GM18907 (cell line): ENCODE data around the gene VPS16.

Experiments used
- ATAC-seq: cut with Tn5 transposase; IDR thresholded peaks from one replicate; pipeline ENCODE4 v1.9.1; 2021; ENCODE audit warnings: mild to moderate bottlenecking, moderate library complexity; ENCODE audit not compliant: unreplicated experiment

VPS16 gene

DNA sequence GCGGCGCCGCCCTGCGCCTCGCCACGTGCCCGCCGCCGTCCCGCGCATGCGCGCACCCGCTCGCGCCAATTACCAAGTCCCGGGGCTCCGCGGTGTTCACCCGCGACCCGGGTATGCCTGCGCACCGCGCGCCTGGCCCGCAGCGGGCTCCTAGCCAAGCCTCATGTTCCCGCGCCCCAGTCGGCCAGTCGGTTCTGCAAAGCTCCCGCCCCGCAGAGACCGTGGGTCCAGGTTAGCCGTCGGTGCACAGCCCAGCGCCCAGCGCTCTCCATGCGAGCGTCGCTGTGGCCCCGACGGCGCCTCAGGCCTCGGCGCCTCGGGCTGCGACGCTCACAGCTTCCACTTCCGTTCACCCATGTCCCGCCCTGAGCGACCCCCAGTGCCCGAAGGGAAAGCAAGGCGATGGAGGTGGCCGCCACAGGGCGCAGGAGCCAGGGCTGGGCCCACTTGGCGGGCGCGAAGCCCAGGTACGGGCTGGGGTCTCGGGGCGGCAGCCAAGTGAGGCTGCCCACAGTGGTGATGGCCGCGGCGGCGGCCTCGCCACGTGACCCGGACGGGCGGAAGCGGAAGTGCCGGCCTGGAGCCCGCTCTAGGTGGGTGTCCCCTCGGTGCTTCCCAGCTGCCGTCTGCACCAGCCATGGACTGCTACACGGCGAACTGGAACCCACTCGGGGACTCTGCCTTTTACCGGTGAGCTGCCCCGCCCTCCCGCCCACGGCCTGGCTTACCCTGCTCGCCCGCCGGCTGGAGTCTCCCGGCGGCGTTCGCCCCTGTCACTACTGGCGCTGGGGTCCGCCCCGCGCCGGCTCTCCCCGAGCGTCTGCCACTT, at the start of gene VPS16, which contains the start of gene PCED1A:
TSS of gene VPS16 (plus strand) at position 608 of the 829 bp plus-strand sequence. CDS start at position 638, 30 bp downstream.
TSS of gene PCED1A (minus strand) at position 518 of the 829 bp plus-strand sequence. CDS start 743 bp downstream, outside the sequence.
- ATAC-seq: peak; percentile 91

DNA sequence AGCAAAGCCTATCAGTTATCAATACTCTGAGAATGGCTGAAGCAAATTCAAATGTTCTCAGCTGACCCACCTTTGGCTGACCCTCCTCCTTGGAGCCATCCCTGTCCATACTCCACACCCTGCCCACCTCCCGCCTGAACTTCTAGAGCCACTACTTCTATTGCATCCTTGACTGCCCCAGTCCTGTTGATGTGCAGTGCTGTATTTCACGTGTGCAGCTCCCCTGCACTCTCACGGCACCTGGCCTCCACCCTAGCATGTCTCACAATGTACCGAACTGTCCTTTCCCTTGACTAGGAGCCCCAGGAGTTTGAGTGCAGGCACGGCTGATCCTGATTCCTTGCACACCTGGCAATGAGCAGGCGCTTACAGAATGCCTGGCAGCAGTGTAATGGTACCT, 47.1 kb upstream of the VPS16 start:
- ATAC-seq: no peak

DNA sequence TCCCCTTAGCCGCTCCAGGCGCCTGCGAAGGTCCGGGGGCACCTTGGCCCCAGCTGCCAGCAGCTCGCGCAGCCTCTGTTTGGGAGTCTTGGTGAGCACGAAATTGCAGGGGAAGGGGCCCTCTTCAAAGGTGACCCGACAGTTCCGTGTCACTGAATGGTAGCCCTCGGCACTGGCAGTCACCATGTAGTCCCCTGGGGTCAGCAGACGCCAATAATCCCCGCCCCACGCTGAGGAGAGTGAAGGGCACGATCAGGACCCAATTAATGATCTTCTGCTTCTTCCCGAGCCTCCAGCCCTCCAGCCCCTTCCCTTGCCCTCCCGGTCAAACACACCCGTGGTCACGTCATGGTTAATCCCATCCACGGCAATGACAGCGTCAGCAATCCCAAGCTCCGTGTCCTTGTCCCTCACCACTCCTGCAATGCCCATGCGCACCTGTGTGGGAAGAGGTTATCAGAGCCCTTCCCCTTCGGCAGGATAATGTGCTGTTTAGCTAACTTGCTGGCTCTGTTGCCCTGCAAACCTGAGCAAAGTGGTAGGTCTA, 46.3 kb upstream of the VPS16 start:
- no peak for ATAC-seq

DNA sequence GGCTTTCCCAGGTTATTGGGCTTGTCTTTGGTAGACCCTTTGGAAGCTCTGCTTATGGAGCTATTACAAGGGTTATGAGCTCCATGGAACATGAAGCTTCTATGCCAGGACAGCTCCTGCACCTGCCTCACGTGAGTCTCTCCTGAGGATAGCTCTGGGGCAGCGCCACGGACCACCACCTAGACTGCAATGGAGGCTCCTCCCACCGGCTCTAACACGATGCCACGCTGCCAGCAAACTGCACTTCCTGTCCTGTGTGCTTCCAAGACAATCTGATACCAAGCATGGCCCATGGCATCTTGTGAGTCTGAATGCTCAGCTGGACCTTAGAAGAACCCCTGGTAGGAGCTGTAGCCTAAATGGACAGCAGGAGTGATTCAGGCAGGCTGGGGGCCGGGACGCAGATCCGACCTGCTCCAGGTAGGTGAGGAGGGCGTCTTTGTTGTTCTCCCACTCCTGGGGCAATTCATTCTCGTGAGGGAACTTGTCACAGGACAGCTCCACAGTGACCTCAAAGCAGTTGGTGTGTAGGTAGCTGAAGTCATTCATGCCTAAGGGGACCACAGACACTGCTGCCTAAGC, 45.6 kb upstream of the VPS16 start:
- no peak for ATAC-seq

DNA sequence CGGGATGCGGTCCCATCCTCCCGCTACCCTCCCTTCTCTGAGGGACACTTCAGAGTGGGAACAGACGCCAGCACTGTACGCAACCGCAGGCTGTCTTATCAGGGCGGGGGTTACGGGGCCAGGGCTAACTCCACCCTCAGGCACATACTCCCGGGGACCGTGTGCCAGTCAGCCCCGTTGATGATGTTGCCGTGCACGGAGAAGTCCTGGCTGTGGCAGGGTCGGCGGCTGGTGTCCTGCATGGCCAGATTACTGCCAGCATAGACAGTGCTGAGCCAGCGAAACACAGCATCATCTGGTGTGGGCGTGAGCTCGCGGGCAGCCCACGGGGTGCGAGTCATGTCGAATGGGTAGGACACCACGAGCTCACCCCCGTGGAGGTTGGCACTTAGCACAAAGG, 45.1 kb upstream of the VPS16 start:
- no peak for ATAC-seq

DNA sequence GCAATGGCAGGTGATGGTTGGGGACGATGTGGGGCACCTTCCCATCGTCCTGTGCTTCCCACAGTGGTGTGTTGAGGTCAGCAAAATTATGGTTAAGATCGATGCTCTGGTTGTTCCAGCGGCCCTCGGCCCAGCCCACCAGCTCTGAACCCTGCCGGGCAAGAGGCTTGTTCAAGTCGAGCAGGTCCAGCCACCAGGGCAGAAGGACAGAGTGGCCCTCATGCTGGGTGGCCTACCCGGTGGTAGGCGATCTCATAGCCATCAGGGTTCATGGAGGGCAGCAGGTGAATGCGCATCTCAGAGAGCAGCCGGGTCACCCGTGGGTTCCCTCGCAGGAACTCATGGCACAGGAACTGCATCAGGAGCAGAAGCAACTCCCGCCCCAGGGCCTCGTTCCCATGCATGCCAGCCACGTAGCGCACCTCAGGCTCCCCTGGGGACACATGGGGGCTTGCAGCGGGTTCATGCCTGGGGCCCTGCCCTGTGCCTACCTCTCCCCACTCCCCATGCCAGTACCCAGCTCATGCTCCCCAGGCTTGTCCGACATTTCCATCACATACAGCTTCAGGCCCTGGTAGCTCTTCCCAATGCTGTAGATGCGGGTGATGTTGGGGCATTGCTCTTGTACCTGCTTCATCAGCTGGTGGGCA, 44.4 kb upstream of the VPS16 start:
- no peak for ATAC-seq

DNA sequence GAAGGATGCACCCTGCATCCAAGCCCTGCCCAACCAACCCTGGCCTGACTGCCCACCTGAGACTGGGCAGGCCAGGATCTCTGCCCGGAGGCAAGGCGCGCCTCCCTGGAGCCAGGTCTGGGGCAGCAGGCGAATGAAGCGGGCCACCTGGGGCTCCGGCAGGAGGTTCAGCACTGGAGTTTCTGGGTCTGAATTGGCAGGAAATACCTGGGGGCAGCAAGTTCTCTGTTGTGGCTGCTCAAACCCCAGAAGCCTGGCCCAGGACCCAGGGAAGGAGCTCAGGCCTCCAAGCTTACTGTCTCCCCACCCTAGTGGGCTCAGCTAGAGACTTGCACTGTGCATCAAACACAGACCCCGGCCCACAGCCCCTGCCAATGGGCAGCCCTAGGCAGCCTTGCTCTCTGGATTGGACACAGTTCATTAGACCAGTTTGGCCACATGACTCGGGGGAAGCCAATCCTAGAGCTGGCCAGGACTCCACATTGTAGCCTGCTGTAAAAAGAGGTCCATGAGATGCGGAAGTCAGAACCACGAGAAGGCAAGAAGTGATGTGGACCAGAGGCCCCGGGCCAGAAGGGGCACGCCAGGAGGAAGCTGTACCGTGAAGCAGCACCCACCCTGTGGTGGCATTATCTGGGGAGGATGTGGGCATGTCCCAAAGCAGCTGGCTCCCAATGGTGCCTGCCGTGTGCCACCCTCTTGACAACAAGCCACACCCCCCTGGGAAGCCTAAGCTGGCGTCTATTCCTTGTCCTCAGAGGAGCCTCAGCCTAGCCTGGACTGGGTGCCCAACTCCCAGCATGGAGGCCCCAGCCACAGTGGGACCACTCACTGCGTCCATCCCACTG, 43.2 kb upstream of the VPS16 start:
- ATAC-seq: no peak

DNA sequence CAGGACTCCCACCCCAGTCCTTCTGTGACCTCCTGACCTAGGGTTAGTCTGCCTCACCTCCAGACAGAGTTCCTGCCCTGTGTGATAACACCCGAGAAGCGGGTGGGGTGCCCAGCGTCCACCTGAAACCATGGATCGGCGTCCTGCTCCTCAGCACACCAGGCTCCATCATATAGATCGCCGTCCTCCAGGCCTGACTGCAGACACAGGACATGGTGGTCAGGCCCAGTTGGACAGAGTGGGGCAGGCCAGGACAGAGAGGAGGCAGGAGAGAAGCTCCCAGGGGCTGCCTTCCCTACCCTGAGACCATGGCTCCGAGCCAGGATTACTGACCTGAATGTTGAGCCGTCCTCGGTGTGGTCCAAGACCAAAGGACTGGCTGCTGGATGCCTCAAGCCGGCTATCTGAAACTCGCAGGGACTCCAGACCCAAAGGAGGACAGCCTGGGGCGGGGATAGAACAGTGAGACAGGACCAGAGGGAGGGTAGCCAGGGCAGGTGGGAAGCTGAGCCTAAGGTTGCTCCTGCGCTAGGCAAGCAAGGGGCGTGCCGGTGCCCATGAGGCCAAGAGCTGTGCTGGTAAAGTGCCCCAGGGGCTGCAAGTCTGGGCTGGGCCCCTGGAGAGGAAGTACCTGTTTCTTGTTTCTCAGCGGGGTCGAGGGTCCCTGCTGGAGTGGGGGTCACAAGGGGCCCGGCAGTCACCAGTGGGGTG, 42.3 kb upstream of the VPS16 start:
- ATAC-seq: no peak

DNA sequence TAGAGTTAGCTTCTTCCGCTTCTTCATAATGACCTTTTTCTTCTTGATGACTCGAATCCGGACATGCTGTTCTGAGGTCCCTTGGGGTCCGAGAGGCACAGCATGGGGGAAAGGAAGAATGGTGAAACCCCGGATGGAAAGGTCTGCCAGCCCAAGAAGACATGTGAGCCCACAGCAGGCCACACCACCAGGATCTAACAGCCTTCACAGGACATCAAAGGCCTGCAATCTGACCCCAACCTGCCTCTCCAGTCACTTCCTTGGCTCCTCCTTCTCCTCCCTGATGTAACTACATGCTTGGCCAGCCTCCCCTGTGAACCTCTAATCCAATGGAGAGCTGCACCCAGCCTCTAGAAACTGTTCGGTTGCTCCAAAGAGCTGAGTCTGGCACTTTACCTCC, 41.7 kb upstream of the VPS16 start:
- ATAC-seq: no peak

DNA sequence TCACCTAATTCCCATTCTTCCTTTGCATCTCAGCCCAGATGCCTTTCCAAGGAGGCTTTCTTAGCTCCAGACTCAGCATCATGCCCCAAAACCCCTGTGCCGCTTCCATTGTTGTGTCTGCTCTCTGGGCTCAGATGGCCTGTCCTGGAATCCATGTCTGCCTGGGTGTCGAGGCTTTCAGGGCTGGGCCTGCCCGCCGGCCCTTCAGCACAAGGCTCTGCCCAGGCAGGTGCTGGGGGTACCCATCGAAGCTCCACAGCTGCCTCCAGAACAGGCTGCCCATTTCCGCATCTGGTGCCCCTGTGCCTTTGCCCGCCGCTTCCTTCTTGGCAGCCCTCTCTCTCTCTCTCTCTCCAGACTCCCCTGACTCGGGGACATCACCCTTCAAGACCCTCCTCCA, 41.3 kb upstream of the VPS16 start:
- no peak for ATAC-seq

DNA sequence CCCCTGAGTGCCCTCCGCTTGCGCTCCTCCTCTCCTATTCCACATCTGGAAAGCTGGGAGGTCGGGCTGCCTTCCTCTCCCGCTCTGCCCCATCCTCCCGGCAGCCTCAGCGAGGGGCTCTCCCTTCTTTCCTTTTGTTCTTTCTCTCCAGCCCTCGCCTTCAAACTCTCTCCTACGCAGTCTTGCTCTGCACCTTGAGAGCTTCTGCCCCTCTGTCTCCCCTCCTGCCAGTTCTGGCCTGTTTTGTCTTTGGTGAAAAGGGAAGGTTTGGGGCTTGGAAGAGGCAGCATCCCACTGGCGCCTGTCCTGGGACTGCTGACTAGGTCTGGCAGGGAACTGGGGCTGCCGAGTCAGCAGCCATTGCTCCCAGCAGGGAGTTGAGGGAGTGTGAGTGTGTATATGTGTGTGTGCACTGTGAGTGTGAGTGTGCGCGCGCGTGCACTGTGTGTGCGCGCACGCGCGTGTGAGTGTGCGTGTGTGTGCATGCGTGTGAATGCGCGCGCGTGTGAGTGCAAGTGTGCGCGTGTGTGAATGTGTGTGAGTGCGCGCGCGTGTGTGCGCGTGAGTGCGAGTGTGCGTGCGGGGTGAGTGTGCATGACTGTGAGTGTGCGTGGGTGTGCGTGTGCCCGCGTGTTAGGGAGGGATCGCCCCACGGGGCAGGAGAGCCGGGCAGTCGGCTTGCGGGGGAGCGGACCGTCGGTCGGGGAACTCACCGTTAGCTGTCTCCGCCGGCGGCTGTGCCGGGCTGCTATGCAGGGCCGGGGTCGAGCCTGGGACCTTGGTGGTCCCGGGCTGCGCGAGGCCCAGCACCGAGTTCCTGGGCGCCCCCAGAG, 40.6 kb upstream of the VPS16 start:
- peak; percentile 22 for ATAC-seq

DNA sequence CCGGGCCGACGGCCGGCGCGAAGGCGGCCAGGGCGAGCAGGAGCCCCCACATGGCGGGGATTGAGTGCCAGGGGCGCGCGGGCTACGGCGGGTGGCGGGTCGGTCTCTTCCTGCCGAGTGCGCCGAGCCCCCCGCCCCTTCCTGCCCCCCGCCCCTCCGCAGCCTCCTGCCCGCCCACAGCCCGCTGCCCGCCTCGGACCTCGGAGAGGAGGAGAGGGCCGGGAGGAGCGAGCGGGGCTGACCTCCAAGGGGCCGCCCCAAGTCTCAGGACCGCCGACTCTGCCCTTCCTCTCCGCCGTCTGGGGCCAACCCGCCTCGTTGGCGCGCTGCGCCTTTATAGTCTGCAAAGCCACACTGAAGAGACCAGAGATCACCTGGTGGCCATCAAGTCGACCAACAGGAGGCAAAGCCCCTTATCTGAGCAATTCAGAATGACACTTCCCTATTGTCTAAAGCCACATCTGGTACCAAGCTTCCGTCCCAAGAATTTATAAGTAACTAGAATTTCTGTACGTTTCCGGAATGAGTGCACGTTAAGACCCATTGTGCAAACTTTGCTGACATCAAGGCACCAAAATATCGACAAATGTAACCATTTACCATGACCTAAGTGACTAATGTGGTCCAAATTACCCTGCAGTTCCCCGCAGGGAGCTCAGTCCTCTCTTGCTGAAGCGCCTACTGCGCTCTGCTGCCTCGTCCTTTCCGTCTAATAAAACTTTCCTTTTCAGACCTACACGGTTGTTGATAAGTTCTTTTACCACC, 39.8 kb upstream of the VPS16 start, which contains the start of gene CPXM1:
TSS of gene CPXM1 (minus strand) at position 107 of the 765 bp plus-strand sequence. CDS start at position 52, 55 bp downstream.
- peak; percentile 65 for ATAC-seq

DNA sequence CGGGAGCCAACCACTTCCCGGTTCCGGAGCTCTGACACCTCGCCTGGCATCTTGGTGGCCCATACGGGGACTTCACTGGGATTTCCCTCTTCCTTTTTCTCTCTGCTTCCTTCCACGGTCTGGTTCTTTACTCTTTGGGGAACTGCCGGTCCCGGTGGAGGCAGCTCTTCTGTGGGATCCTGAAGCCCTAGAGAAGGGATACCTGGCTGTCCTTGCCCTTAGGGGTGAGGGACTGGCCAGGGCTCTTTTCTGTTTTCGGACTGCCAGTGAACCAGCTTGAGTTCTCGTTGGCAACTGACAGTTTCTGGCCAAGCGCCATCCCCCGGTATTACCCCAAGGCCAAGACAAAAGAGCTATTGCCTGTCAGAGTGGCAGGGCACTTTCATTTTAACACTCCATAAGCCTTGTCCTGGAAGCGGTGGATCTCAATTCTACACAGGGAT, 39.2 kb upstream of the VPS16 start:
- ATAC-seq: no peak

DNA sequence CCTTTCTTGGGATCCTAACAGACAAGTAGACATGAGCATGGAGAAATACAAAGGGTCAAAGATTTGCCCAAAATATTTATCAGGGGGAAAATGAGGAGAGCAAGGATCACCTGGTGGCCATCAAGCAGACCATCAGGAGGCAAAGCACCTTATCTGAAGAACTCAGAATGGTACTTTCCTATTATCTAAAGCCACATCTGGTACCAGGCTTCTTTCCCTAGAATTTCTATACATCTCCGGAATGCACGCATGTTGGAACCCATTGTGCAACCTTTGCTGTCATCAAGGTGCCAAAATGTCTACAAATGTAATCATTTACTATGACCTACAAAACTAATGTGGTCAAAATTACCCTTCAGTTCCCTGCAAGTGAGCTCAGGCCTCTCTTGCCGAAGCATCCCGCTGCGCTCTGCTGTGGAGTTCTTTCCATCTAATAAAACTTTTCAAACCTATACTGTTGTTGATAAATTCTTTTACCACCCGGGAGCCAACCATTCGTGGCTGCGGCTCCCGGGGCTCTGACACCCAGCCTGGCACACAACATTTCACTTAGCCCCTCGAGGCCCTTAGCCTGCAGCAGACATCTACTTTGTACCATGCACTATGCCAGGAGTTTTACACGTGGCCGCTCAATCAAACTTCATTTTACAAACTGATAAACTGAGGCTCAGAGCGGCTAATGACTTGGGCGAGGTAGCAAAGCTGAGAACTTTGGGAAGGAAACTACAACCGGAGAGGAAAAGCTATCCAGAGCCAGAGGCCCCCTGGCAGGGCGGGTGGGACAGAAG, 36.3 kb upstream of the VPS16 start:
- no peak for ATAC-seq

DNA sequence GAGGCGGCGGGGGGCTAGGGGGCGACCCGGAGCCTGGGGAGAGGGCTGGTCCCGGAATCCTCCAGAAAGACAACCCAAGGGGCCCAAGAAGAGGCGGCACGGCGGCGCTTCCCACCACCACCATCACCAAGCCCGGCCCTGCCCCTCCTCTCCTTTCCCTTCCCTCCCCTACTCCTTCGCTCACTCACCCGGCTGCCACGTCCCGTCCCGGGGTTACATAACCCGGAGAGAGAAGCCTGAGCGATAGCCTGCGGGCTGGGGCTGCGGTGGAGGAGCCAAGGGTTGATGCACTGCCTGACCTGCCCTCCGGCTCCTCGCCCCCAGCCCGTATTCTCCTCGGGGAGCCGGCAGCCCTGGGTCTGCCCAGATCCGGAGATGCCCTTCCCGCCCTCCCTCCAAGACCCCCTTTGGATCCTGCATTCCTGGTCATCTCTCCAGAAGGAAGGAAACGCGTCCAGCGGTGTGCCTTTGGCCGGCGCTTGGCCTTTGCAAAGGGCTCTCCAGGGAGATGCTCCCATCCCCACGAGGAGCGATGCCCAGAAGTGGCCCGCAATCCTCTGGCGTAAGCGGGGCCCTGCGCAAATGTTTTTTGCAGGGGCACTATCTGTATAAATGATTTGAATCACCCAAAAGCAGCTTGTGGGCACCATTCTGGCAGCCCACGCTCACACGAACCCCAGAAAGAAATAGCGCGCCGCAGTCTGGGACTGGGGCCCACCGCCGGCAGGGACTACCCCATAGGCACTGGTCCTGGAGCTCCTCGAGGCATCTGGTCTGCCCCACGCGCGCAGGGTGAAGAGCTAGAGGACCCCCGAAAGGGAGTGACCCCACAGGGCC, 35.5 kb upstream of the VPS16 start:
- no peak for ATAC-seq

DNA sequence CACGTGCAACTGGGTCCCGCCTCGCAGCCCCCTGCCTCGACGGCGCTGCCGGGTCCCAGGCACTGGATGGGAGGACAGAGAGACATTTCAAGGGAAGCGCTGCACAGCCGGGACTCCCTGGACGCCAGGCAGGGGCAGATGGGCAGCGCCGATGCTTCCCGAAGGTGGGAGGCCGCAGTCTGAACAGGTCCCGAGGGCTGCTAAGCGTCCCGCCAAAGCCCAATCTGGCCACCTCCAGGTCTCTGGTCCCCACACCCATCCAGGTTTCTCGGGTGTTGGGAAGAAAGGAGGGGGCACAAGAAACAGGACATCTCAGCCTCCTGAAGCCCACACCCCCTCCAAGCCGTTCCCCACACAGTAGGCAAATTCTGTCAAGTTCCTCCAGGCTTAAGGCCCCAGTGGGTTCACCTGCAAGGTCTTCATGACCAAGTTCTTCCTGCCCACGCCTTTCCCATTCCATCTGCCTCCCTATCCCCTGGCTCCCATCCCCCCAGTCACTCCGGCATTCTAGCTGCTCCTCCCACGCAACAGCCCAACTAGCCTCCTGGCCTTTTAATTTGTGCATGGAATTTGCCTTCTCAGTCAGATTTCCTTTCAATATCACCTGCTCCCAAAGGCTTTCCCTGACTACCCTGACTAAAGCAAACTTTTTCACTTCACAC, 34.7 kb upstream of the VPS16 start:
- no peak for ATAC-seq
